IMR-90 (cell line): Measurements from ENCODE around the gene RIMKLA. TPM values are rescaled to one million over a fixed set of nuclear protein-coding genes. Genes with fewer than 3 reads are reported as not detected.

Source experiments
- ATAC-seq: fragments of 200-7000 bp; cut with Tn5 transposase; 2 replicates; pipeline ENCODE4 v1.9.1; 2020; ENCODE audit warnings: low read depth, mild to moderate bottlenecking, moderate library complexity
- BruUV-seq: library from RNA; stranded (reverse); fragments of 400-500 nt; replicated peaks from 2 replicates; lab custom pipeline; 2021; lab: Mats Ljungman, UMichigan
- CTCF ChIA-PET: fragments of 300-600 bp; formaldehyde crosslinking; extraction: SDS; loops from one replicate; lab custom pipeline; 2021; ENCODE audit warnings: antibody characterized with exemption; lab: Yijun Ruan, JAX
- POLR2A ChIA-PET: fragments of 300-600 bp; sonication (Branson Sonifier 250); formaldehyde crosslinking; loops from one replicate; lab custom pipeline; 2022; ENCODE audit warnings: antibody characterized with exemption; ENCODE audit not compliant: unreplicated experiment; lab: Charles Lee
- DNase-seq: peaks from one replicate; pipeline ENCODE4 v3.0.0; 2013
- H2AFZ ChIP-seq: replicated peaks from 2 replicates; pipeline ENCODE3; 2013; ENCODE audit warnings: low read length, mild to moderate bottlenecking; ENCODE audit not compliant: poor library complexity
- H2AK5ac ChIP-seq: 2 replicates; pipeline ENCODE4 v1.6.1; 2013; ENCODE audit warnings: low read depth, low read length, inconsistent platforms
- H2AK9ac ChIP-seq: replicated peaks from 2 replicates; pipeline ENCODE3; 2013; ENCODE audit warnings: mild to moderate bottlenecking, low read depth, low read length, moderate library complexity; ENCODE audit not compliant: poor library complexity
- H2BK120ac ChIP-seq: 2 replicates; pipeline ENCODE4 v1.6.1; 2013; ENCODE audit warnings: low read depth, low read length, inconsistent platforms
- H2BK15ac ChIP-seq: 3 replicates; pipeline ENCODE4 v1.6.1; 2013; ENCODE audit warnings: low read depth, low read length, inconsistent platforms
- H2BK20ac ChIP-seq: 2 replicates; pipeline ENCODE4 v1.6.1; 2013; ENCODE audit warnings: low read depth, mild to moderate bottlenecking, inconsistent platforms, low read length, moderate library complexity
- H2BK5ac ChIP-seq: 2 replicates; pipeline ENCODE4 v1.6.1; 2013; ENCODE audit warnings: mild to moderate bottlenecking, low read depth, low read length, inconsistent platforms; ENCODE audit not compliant: poor library complexity, severe bottlenecking
- H3K14ac ChIP-seq: replicated peaks from 2 replicates; pipeline ENCODE4 v1.6.1; 2013; ENCODE audit warnings: low read depth, low read length, inconsistent platforms
- H3K18ac ChIP-seq: 2 replicates; pipeline ENCODE4 v1.6.1; 2013; ENCODE audit warnings: low read depth, low read length, control low read depth
- H3K23ac ChIP-seq: 2 replicates; pipeline ENCODE4 v1.6.1; 2013; ENCODE audit warnings: low read depth, low read length, inconsistent platforms
- H3K27ac ChIP-seq: 2 replicates; pipeline ENCODE4 v1.5.1; 2013; ENCODE audit warnings: mild to moderate bottlenecking, control low read depth, low read length; ENCODE audit not compliant: insufficient read depth
- H3K27me3 ChIP-seq: 2 replicates; pipeline ENCODE4 v1.6.1; 2013; ENCODE audit warnings: low read length; ENCODE audit not compliant: control insufficient read depth, insufficient read depth
- H3K36me3 ChIP-seq: 2 replicates; pipeline ENCODE4 v1.6.1; 2013; ENCODE audit warnings: low read length, mixed read lengths; ENCODE audit not compliant: control insufficient read depth, insufficient read depth
- H3K4ac ChIP-seq: 2 replicates; pipeline ENCODE4 v1.6.1; 2013; ENCODE audit warnings: low read depth, low read length, inconsistent platforms
- H3K4me1 ChIP-seq: 2 replicates; pipeline ENCODE4 v1.6.1; 2013; ENCODE audit warnings: low read length, mixed read lengths; ENCODE audit not compliant: control insufficient read depth, insufficient read depth
- H3K4me2 ChIP-seq: 2 replicates; pipeline ENCODE4 v1.6.1; 2013; ENCODE audit warnings: low read depth, mild to moderate bottlenecking, control low read depth, low read length, moderate library complexity
- H3K4me3 ChIP-seq: 2 replicates; pipeline ENCODE4 v1.5.1; 2013; ENCODE audit warnings: low read depth, mild to moderate bottlenecking, control low read depth, low read length, moderate library complexity; ENCODE audit not compliant: insufficient read depth
- H3K56ac ChIP-seq: 2 replicates; pipeline ENCODE4 v1.6.1; 2013; ENCODE audit warnings: low read length, inconsistent platforms; ENCODE audit not compliant: insufficient read depth; ENCODE audit errors: extremely low read depth
- H3K79me1 ChIP-seq, 2 experiments: 2 replicates each; pipeline ENCODE4 v1.6.1; 2013; ENCODE audit warnings: low read length in 2 of 2, inconsistent platforms in 1 of 2, low read depth in 1 of 2
- H3K9ac ChIP-seq: 2 replicates; pipeline ENCODE4 v1.6.1; 2013; ENCODE audit warnings: low read depth, low read length, control low read depth
- H3K9me1 ChIP-seq: 2 replicates; pipeline ENCODE4 v1.6.1; 2013; ENCODE audit warnings: low read length, inconsistent platforms; ENCODE audit not compliant: insufficient read depth
- H3K9me3 ChIP-seq: 2 replicates; pipeline ENCODE4 v1.6.1; 2013; ENCODE audit warnings: low read length; ENCODE audit not compliant: control insufficient read depth, insufficient read depth
- H4K20me1 ChIP-seq: 2 replicates; pipeline ENCODE4 v1.6.1; 2013; ENCODE audit warnings: low read length, inconsistent platforms; ENCODE audit not compliant: insufficient read depth
- H4K5ac ChIP-seq: 2 replicates; pipeline ENCODE4 v1.6.1; 2013; ENCODE audit warnings: mild to moderate bottlenecking, low read depth, low read length, control low read depth
- H4K8ac ChIP-seq, 2 experiments: 2 replicates each; pipeline ENCODE4 v1.6.1; 2013; ENCODE audit warnings: low read depth in 2 of 2, low read length in 2 of 2, control low read depth in 1 of 2, inconsistent platforms in 1 of 2
- H4K91ac ChIP-seq: 2 replicates; pipeline ENCODE4 v1.6.1; 2013; ENCODE audit warnings: low read depth, low read length, inconsistent platforms; ENCODE audit not compliant: insufficient read depth
- NFE2L2 ChIP-seq: fragments of 150-350 bp; IDR thresholded peaks from 2 replicates; pipeline ENCODE4 v1.6.1; 2016; ENCODE audit warnings: low read depth, mild to moderate bottlenecking, low read length
- WGBS, 2 experiments: methylation state at CpG; one replicate each; pipeline versions ENCODE4 v1.1.5 to v1.1.7; 2013; ENCODE audit warnings: missing lambda C conversion rate in 2 of 2; ENCODE audit not compliant: insufficient read length in 1 of 2; ENCODE audit errors: extremely low coverage in 2 of 2; 5-methylcytosine and 5-hydroxymethylcytosine counted together
- dilution Hi-C: fragments of 300-500 bp; cut with HindIII; formaldehyde crosslinking; loops from one replicate; pipeline ENCODE4 v1.14.3; 2018; ENCODE audit warnings: low sequenced_read_pairs; ENCODE audit not compliant: unreplicated experiment
- in situ Hi-C: fragments of 300-500 bp; cut with MboI; formaldehyde crosslinking; loops from 3 replicates; pipeline ENCODE4 v1.14.3; 2019; ENCODE audit warnings: low sequenced_read_pairs, inconsistent platforms, mixed read lengths
- intact Hi-C: fragments of 100-400 bp; cut with micrococcal nuclease; formaldehyde crosslinking; loops from 2 replicates; pipeline ENCODE4 v1.10.0; 2022
- polyA plus RNA-seq, 3 experiments: library from polyadenylated mRNA; depleted of rRNA; stranded (reverse); fragments of >200 nt; gene quantifications; 2 replicates each; pipeline ENCODE4 v1.2.3, GENCODE V29; 2012; ENCODE audit warnings: low replicate concordance in 1 of 3
- total RNA-seq: library from RNA; depleted of rRNA; stranded (reverse); fragments of >200 nt; gene quantifications from 2 replicates; pipeline ENCODE4 v1.2.3, GENCODE V29; 2012
- TF ChIP-seq, protein P1 (sequence below): fragments of 150-350 bp; IDR thresholded peaks from 2 replicates; pipeline ENCODE4 v1.6.1; 2017; ENCODE audit warnings: mild to moderate bottlenecking, antibody characterized with exemption, low read length, low read depth

The RIMKLA gene
- total and polyA plus RNA-seq, 2 of the 4 experiments (the other 2 are of a cell fraction) = not detected

DNA sequence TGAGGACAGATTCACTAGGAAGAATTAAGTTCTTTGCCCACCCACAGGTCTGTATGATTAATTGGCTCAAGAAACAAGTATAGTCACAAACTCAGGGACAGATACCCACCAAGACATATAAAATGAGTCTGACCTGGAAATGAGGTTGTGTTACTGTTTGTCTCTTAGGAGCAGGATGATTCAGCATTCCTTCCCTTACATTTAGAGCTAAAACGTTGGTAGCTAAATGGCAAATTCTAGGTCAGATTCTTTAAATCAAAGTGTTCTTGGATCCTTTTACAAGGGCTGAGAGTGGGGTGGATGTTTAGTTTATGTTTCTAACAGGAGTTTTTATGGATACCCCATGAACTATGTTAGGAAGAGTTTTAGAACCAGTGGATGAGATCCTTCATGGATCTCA, 4.7 kb downstream of the RIMKLA start:
- no peaks in the 10 kb centered on the region for H3K9me1 ChIP-seq
- WGBS, 2 experiments = no CpG with 5 or more reads among the region's 1 CpG
- peaks cover 11% of the 10 kb centered on the region for H3K27me3 ChIP-seq
- ATAC-seq (no peak), DNase-seq (peak; percentile 15)
- dilution Hi-C loops = no loop called here
- H2AK9ac ChIP-seq = no peak overlapping the region
- no peak overlapping the region for H3K4me3 ChIP-seq
- no peaks in the 10 kb centered on the region for H3K9me3 ChIP-seq
- no peak overlapping the region for H4K91ac ChIP-seq
- no peak overlapping the region for H2BK120ac ChIP-seq
- H4K5ac ChIP-seq = no peak overlapping the region
- no peak overlapping the region for H3K18ac ChIP-seq
- H3K56ac ChIP-seq = no peak overlapping the region
- CTCF ChIA-PET = no interaction called here
- no TSS peak for BruUV-seq
- H3K14ac ChIP-seq = no peak overlapping the region
- in situ Hi-C loops = no loop called here
- H2BK20ac ChIP-seq = no peak overlapping the region
- H3K27ac ChIP-seq = no peak overlapping the region
- H3K79me1 ChIP-seq = no peaks in the 10 kb centered on the region
- no peak overlapping the region for H3K4me2 ChIP-seq
- H2BK15ac ChIP-seq = no peak overlapping the region
- no peak overlapping the region for H3K9ac ChIP-seq
- no peaks in the 10 kb centered on the region for H3K36me3 ChIP-seq
- H2AK5ac ChIP-seq = no peak overlapping the region
- H2AFZ ChIP-seq = no peak overlapping the region
- peak; percentile 77 for TF ChIP-seq NFE2L2
- TF ChIP-seq, protein P1, sequence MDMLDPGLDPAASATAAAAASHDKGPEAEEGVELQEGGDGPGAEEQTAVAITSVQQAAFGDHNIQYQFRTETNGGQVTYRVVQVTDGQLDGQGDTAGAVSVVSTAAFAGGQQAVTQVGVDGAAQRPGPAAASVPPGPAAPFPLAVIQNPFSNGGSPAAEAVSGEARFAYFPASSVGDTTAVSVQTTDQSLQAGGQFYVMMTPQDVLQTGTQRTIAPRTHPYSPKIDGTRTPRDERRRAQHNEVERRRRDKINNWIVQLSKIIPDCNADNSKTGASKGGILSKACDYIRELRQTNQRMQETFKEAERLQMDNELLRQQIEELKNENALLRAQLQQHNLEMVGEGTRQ = no peak
- intact Hi-C loops = no loop called here
- no peak overlapping the region for H3K4ac ChIP-seq
- no peak overlapping the region for H2BK5ac ChIP-seq
- no peak overlapping the region for H3K23ac ChIP-seq
- H4K20me1 ChIP-seq = no peaks in the 10 kb centered on the region
- H3K4me1 ChIP-seq = no peaks in the 10 kb centered on the region
- H4K8ac ChIP-seq = no peak overlapping the region
- POLR2A ChIA-PET = no interaction called here
